HG03025 (cell line): ENCODE results near the gene ZGLP1.
"Not testable (repeated sequence)": the region's sequence is repeated elsewhere in the genome, so short reads cannot be mapped to it uniquely, and the experiment has no call there.

ENCODE experiments used
- ATAC-seq: cut with Tn5 transposase; IDR thresholded peaks from one replicate; pipeline ENCODE4 v1.9.1; 2021; ENCODE audit warnings: mild to moderate bottlenecking, moderate library complexity; ENCODE audit not compliant: unreplicated experiment, low FRiP score

Gene ZGLP1

GRCh38 chr19:10283301-10284064 lies 26.1 kb downstream of the ZGLP1 start:
- ATAC-seq = no peak

DNA sequence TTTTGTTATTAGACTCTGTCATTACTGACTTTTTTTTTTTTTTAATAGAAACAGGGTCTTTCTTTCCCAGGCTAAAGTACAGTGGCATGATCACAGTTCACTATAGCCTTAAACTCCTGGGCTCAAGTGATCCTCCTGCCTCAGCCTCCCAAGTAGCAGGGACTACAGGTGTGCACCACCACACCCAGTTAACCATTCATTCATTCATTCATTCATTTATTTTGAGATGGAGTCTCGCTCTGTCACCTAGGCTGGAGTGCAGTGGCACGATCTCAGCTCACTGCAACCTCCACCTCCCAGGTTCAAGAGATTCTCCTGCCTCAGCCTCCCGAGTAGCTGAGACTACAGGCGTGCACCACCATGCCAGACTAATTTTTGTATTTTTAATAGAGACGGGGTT lies 27.6 kb downstream of the ZGLP1 start:
- not testable (repeated sequence) for ATAC-seq

DNA sequence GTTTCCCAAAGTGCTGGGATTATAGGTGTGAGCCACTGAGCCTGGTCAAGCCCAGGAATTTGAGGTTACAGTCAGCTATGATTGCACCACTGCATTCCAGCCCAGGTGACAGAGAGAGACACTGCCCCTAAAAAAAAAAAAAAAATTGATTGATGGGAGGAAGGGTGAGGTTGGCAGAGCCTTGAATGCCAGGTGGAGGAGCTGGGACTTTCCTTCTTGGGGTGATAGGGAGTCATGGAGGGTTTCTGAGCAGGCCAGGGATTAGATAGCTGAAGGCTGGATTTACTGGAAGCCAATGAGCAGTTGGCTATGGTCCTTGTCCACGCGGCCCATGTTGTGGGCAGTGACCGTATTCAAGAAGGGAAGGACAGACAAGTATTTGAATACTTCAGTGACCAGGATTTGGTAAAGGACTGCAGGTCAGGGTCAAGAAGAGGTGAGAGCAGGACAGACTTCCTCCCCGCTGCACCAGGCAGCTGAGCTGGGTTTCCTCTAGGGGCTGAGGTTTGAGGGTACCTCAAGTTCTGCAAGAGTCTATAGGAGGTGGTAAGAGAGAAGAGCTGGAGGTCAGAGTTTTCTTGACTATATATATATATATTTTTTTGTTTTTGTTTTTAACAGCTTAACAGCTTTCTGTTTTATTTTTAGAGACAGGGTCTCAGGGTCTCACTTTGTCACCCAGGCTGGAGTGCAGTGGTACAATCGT lies 29.7 kb downstream of the ZGLP1 start:
- ATAC-seq = no peak

- ATAC-seq = no peak
Measured at GRCh38 chr19:10278935-10279334, 30.7 kb downstream of the ZGLP1 start.

- no peak for ATAC-seq
Measured at GRCh38 chr19:10277795-10278589, 31.6 kb downstream of the ZGLP1 start.

- ATAC-seq = no peak
Measured at GRCh38 chr19:10274589-10274988, 35.0 kb downstream of the ZGLP1 start.

GRCh38 chr19:10271543-10272086 lies 38.0 kb downstream of the ZGLP1 start:
- no peak for ATAC-seq

GRCh38 chr19:10270616-10271394 lies 38.8 kb downstream of the ZGLP1 start, which contains the start of gene ICAM1:
ICAM1 (plus strand) TSS chr19:10271120; CDS start chr19:10271160, 40 bp downstream.
- no peak for ATAC-seq

DNA sequence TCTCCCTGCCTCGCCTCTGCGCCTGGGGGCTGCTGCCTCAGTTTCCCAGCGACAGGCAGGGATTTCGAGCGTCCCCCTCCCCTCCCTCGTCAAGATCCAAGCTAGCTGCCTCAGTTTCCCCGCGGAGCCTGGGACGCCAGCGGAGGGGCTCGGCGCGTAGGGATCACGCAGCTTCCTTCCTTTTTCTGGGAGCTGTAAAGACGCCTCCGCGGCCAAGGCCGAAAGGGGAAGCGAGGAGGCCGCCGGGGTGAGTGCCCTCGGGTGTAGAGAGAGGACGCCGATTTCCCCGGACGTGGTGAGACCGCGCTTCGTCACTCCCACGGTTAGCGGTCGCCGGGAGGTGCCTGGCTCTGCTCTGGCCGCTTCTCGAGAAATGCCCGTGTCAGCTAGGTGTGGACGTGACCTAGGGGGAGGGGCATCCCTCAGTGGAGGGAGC lies 39.4 kb downstream of the ZGLP1 start:
- no peak for ATAC-seq

- peak; percentile 45 for ATAC-seq
Measured at GRCh38 chr19:10269333-10270179, 40.1 kb downstream of the ZGLP1 start.

DNA sequence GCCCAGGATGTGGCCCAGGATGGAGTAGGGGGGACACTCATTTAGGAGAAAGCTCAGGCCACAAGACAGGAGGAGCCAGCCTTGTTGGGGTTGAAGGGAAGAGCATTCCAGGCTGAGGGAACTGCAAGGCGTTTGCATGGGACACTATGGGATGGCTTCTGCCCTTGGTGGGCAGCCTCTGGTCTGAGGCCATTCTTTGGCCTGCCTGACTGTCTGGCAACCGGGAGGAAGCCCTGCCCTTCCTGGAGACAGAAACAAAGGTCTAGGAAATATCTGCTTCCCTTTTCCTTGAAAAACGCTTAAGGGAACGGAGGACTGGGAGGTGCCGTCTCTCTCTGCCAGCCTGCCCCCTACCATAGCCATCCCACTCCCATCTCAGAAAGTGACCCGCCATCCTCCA lies 41.5 kb downstream of the ZGLP1 start:
- no peak for ATAC-seq

GRCh38 chr19:10266706-10267105 lies 42.9 kb downstream of the ZGLP1 start:
- ATAC-seq = no peak

GRCh38 chr19:10262771-10263170 lies 46.8 kb downstream of the ZGLP1 start:
- no peak for ATAC-seq

- no peak for ATAC-seq
Measured at GRCh38 chr19:10260141-10260584, 49.5 kb downstream of the ZGLP1 start.

DNA sequence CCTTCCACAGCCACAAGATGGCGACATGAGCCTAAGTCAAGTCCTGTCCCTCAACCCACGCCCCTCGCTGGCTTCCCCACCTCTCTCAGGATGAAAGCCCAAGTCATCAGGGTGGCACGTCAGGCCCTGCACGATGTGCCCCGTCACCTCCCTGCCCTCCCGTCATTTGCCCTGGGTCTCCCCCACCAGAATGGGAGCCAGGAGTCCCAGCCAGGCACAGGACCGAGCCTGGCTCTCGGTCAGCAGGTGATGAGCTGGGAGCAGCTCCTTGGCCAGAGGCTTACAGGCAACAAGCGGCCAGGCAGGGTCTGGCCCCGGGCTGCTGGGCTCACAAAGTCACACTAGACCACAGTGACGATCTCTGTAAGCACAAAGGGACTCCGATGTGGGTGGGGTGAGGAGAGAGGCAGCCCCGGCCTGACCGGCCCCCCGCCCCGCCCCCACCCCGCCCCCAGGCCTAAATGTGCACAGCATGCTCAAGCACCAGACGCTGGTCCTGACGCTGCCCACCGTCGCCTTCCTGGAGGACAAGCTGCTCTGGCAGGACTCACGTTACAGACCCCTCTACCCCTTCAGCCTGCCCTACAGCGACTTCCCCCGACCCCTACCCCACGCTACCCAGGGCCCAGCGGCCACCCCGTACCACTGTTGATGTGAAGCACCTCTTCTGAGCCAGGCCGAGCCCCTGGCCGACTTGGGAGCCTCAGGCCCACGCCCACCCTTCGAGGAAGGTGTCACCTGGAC lies 50.3 kb downstream of the ZGLP1 start:
- no peak for ATAC-seq

DNA sequence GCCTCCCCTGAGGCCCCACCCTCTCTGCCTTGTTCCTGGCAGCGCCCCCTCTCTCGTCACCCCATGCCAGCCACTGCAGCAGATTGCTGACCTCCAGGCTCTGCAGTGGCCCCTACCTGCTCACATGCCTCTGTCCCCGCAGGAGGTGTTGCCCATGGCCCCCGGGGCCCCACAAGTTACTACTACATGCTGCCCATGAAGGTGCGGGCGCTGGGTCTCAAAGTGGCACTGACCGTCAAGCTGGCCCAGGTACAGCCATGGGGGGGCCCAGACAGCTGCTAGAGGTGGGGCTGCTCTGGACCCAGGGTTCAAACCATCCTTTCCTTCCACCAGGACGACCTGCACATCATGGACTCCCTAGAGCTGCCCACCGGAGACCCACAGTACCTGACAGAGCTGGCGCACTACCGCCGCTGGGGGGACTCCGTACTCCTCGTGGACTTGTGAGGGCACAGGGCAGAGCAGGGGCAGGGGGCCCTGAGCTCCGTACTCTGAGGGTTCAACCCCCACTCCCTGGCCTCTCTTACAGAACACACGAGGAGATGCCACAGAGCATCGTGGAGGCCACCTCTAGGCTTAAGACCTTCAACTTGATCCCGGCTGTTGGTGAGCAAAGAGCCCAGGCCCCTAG lies 51.4 kb downstream of the ZGLP1 start:
- ATAC-seq = no peak

DNA sequence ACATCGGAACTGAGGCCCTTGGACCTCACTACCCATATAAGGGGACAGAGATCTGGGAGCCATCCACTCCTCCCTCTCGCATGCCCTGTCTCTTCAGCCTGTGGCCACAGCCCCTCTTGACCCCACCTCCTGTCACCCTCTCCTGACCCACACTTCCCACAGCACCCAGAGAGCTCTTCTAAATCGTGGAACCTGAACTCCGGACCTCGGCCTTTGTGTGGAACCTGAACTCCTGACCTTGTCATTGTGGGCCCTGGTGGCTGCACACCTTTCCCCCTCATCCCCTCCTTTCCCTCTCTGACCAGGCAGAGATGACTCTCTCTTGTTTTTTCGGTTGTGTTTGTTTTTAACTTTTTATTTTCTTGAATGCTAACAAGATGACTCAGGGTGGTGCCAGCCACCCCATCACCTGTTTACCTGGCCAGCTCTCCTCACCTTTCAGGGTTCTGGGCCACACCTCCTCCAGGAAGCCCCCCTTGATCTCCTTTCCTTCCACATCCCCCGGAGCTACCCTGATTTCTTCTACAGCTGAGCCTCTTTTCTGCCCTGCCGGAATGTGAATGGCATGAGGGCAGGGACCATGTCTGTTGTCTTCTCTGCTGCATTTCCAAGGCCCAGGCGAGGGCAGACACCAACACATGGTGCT lies 52.5 kb downstream of the ZGLP1 start:
- no peak for ATAC-seq
